ENCODE results near the gene ATP9A.

GRCh38 chr20:51578145-51578459 lies 190.1 kb downstream of the ATP9A start:
- TF ChIP-seq CTCF (IDR thresholded peaks at IDR 0.05) = no peak
- no peak for TF ChIP-seq POLR2A (IDR thresholded peaks at IDR 0.05)

All from right lobe of liver (tissue), 4 donors.